ENCODE measurements around the gene PLPPR1.

PLPPR1 gene

DNA sequence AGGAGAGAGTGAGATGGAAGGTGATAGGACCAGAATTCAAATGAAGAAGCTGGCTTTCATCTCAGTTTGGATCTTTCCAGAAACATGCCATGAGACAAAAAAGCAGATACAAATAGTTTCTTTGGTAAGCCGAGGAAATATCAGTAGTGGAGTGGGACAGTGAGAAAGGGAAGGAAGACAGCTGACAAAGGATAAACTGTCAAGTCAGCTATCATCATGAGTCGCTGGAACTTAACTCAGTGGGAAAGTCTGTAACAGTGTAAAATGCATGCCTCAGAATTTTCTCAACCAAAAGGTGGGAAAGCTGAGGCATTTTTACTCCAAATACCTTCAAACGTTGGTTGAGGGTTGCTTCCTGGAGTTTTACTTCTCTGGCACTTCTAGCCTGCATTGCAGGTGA lies 129.8 kb downstream of the PLPPR1 start:
- no peak for ATAC-seq
- no peak for TF ChIP-seq ISL1 (CRISPR knock-in tag; IDR thresholded peaks at IDR 0.05)
- TF ChIP-seq, protein P1, sequence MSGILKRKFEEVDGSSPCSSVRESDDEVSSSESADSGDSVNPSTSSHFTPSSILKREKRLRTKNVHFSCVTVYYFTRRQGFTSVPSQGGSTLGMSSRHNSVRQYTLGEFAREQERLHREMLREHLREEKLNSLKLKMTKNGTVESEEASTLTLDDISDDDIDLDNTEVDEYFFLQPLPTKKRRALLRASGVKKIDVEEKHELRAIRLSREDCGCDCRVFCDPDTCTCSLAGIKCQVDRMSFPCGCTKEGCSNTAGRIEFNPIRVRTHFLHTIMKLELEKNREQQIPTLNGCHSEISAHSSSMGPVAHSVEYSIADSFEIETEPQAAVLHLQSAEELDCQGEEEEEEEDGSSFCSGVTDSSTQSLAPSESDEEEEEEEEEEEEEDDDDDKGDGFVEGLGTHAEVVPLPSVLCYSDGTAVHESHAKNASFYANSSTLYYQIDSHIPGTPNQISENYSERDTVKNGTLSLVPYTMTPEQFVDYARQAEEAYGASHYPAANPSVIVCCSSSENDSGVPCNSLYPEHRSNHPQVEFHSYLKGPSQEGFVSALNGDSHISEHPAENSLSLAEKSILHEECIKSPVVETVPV (CRISPR knock-in tag; IDR thresholded peaks at IDR 0.05): no peak
- no peak for TF ChIP-seq OSR1 (CRISPR knock-in tag; IDR thresholded peaks at IDR 0.05)
- no peak for TF ChIP-seq ZNF8 (CRISPR knock-in tag; IDR thresholded peaks at IDR 0.05)
- TF ChIP-seq, protein P2, sequence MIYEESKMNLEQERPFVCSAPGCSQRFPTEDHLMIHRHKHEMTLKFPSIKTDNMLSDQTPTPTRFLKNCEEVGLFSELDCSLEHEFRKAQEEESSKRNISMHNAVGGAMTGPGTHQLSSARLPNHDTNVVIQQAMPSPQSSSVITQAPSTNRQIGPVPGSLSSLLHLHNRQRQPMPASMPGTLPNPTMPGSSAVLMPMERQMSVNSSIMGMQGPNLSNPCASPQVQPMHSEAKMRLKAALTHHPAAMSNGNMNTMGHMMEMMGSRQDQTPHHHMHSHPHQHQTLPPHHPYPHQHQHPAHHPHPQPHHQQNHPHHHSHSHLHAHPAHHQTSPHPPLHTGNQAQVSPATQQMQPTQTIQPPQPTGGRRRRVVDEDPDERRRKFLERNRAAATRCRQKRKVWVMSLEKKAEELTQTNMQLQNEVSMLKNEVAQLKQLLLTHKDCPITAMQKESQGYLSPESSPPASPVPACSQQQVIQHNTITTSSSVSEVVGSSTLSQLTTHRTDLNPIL (CRISPR knock-in tag; IDR thresholded peaks at IDR 0.05; ENCODE audit: low read depth): no peak
- TF ChIP-seq, protein P3, sequence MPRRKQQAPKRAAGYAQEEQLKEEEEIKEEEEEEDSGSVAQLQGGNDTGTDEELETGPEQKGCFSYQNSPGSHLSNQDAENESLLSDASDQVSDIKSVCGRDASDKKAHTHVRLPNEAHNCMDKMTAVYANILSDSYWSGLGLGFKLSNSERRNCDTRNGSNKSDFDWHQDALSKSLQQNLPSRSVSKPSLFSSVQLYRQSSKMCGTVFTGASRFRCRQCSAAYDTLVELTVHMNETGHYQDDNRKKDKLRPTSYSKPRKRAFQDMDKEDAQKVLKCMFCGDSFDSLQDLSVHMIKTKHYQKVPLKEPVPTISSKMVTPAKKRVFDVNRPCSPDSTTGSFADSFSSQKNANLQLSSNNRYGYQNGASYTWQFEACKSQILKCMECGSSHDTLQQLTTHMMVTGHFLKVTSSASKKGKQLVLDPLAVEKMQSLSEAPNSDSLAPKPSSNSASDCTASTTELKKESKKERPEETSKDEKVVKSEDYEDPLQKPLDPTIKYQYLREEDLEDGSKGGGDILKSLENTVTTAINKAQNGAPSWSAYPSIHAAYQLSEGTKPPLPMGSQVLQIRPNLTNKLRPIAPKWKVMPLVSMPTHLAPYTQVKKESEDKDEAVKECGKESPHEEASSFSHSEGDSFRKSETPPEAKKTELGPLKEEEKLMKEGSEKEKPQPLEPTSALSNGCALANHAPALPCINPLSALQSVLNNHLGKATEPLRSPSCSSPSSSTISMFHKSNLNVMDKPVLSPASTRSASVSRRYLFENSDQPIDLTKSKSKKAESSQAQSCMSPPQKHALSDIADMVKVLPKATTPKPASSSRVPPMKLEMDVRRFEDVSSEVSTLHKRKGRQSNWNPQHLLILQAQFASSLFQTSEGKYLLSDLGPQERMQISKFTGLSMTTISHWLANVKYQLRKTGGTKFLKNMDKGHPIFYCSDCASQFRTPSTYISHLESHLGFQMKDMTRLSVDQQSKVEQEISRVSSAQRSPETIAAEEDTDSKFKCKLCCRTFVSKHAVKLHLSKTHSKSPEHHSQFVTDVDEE (CRISPR knock-in tag; IDR thresholded peaks at IDR 0.05): no peak
- TF ChIP-seq ARNTL (CRISPR knock-in tag; IDR thresholded peaks at IDR 0.05; ENCODE audit: borderline replicate concordance, low read depth): no peak
- TF ChIP-seq ZNF70 (CRISPR knock-in tag; IDR thresholded peaks at IDR 0.05): no peak
- TF ChIP-seq PPARA (CRISPR knock-in tag; IDR thresholded peaks at IDR 0.05; ENCODE audit: borderline replicate concordance): no peak
- TF ChIP-seq TCF4 (CRISPR knock-in tag; IDR thresholded peaks at IDR 0.05; ENCODE audit: borderline replicate concordance): no peak

DNA sequence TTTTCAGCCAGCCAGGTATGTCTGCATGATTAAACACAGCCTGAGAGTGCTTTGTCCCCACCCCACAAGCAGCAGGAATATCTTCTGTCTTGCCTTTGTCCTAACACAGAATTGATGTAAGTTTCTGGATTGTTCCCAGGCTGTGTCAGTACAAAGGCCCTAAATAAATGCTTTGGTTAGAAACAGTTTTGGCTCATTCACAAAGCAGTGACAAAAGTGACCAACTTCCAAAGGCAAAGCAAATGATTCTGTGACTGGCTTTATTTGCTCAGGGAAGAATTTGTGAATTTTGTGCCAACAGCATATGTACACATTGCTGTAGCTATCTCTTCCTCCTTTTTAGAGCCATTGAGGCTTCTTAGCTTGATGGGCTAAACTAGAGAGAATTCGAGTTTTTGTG lies 133.7 kb downstream of the PLPPR1 start:
- ATAC-seq: no peak
- TF ChIP-seq ZC3H10 (CRISPR knock-in tag; IDR thresholded peaks at IDR 0.05): no peak

DNA sequence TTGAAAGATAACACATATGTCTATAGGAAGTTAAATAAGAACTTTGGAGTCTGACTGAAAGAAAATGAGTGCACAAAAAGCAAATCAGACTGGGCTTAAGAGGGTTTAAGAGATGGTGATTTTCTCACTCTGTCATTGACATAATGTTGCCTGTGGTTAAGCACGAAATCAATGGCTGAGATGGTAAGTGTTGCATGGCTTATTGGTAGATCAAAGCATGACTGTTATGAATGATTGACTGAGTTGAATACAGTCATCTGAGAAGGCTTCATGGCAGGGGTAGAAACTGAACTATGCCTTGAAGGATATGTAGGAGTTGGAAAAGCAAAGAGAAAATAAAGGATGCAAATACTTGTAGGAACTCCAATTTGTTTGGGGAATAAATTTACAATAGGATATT lies 136.6 kb downstream of the PLPPR1 start:
- no peak for TF ChIP-seq RARB (CRISPR knock-in tag; IDR thresholded peaks at IDR 0.05)
- TF ChIP-seq SNAI2 (CRISPR knock-in tag; IDR thresholded peaks at IDR 0.05): no peak
- no peak for TF ChIP-seq TCF4 (CRISPR knock-in tag; IDR thresholded peaks at IDR 0.05; ENCODE audit: borderline replicate concordance)
- TF ChIP-seq, protein P4, sequence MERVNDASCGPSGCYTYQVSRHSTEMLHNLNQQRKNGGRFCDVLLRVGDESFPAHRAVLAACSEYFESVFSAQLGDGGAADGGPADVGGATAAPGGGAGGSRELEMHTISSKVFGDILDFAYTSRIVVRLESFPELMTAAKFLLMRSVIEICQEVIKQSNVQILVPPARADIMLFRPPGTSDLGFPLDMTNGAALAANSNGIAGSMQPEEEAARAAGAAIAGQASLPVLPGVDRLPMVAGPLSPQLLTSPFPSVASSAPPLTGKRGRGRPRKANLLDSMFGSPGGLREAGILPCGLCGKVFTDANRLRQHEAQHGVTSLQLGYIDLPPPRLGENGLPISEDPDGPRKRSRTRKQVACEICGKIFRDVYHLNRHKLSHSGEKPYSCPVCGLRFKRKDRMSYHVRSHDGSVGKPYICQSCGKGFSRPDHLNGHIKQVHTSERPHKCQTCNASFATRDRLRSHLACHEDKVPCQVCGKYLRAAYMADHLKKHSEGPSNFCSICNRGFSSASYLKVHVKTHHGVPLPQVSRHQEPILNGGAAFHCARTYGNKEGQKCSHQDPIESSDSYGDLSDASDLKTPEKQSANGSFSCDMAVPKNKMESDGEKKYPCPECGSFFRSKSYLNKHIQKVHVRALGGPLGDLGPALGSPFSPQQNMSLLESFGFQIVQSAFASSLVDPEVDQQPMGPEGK (CRISPR knock-in tag; IDR thresholded peaks at IDR 0.05; ENCODE audit: borderline replicate concordance): no peak
- no peak for TF ChIP-seq ISL1 (CRISPR knock-in tag; IDR thresholded peaks at IDR 0.05)
- TF ChIP-seq OSR1 (CRISPR knock-in tag; IDR thresholded peaks at IDR 0.05): no peak
- no peak for TF ChIP-seq ZNF8 (CRISPR knock-in tag; IDR thresholded peaks at IDR 0.05)
- no peak for TF ChIP-seq TOX (CRISPR knock-in tag; IDR thresholded peaks at IDR 0.05; ENCODE audit: borderline replicate concordance)
- no peak for TF ChIP-seq BACH2 (CRISPR knock-in tag; IDR thresholded peaks at IDR 0.05; ENCODE audit: borderline replicate concordance)
- TF ChIP-seq PPARA (CRISPR knock-in tag; IDR thresholded peaks at IDR 0.05; ENCODE audit: borderline replicate concordance): no peak
- TF ChIP-seq CSDC2 (CRISPR knock-in tag; IDR thresholded peaks at IDR 0.05): no peak
- TF ChIP-seq, protein P3 (CRISPR knock-in tag; IDR thresholded peaks at IDR 0.05): no peak
- TF ChIP-seq, protein P1 (CRISPR knock-in tag; IDR thresholded peaks at IDR 0.05): no peak
- TF ChIP-seq ESRRG (CRISPR knock-in tag; IDR thresholded peaks at IDR 0.05): no peak
- TF ChIP-seq ZFP3 (CRISPR knock-in tag; IDR thresholded peaks at IDR 0.05): no peak
- no peak for ATAC-seq
